Measurements from ENCODE around the gene NAP1L5.

Gene NAP1L5

GRCh38 chr4:88660446-88661294 lies 37.0 kb downstream of the NAP1L5 start:
- DNase-seq (ENCODE audit: low spot score) = no peak

DNA sequence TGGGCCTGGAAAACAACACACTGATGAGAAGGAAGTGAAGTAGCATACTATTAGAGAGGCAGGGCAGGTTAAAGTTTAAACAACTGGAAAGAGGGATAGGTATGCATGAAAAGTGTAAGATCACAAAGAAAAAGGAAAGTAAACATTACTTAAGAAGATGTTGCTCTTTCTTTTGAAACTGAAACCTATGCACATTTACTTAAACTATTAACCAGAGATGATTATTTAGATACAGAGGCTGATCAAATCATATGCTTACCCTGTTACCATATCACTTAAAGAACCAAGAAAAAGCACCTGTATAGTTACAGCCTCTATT lies 37.8 kb downstream of the NAP1L5 start:
- DNase-seq (ENCODE audit: low spot score) = no peak

- peak; percentile 72 for DNase-seq (ENCODE audit: low spot score)
These were observed 38.4 kb downstream of the NAP1L5 start for GRCh38 chr4:88659055-88659889.

- DNase-seq (ENCODE audit: low spot score) = no peak
These were observed 42.4 kb downstream of the NAP1L5 start for GRCh38 chr4:88655226-88655625.

GRCh38 chr4:88653371-88653946 lies 44.2 kb downstream of the NAP1L5 start:
- DNase-seq (ENCODE audit: low spot score) = no peak

DNA sequence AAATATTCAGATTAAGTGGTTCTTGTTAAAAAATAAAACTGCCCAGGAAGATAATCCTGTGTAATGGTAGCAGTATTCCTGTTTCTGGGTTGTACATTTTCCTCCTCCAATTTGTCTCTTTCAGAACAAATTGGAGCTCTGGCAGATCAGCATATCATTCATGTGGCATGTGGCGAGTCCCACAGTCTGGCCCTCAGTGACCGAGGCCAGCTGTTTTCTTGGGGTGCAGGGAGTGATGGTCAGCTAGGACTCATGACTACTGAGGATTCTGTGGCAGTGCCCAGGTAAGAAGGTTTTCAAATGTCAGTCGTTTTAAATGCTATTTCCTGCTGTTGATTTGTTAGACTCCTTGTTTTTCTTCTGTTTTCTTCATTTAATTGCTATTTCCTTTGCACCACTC lies 47.9 kb downstream of the NAP1L5 start:
- no peak for DNase-seq (ENCODE audit: low spot score)

DNA sequence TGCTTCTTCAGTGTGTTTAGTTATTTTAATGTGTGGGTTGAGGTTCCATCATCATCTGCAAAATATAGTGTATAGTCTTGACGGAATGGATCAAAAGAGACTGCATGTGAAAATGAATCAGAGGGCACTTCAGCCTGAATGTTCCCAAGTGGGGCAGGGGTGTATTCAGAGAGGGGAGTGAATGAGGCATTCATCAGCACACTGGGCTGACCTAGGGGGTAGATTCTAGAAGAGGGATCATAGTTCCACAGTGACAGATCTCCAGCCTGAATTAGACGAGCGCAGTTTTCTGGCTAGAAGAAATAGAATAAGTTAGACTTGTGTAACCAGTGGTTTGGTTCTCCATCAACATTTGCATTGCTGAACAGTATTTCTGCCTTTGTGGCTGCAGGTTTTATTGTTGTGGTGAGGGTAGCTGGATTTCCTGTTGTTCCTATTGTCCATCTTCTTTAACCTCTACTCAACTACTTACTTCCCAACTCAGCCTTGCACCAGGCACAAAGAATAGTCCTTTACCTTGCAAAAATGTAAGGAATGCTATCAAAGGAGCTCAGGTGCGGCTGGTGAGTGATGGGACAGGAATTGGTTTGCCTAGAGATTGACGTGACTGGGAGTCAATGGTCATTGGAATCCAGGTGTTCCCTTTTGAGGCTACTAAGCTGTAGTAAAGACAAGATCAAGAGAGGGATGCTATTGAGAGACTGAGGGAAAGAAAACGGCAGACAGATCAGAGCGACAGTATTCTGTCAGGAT lies 50.9 kb downstream of the NAP1L5 start:
- no peak for DNase-seq (ENCODE audit: low spot score)

DNA sequence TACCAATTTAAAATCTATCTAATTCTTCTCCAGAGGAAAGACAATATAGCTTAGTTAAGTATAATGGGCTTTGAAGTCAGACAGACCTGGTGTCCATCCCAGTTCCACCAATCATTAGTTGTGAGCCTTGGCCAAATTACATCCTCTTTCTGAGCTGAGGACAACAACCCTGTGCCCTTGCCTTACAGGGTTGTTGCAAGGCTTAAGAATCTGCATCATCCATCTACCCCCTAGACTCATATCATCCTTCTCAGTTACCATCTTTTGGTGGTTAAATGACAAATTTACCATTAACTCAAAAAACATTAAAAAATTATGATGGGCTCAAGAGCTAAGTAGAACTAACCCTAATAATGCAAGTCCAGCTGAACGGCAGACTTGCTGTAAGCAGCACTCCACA lies 51.6 kb downstream of the NAP1L5 start:
- DNase-seq (ENCODE audit: low spot score) = no peak

Data from AG08395 (cell line).